GM23338 (cell line): ENCODE results near the gene ZNF879. TPM values are rescaled to one million over a fixed set of nuclear protein-coding genes. Genes with fewer than 3 reads are reported as not detected.

Experiments
- ATAC-seq: fragments of 200-7000 bp; cut with Tn5 transposase; 3 replicates; pipeline ENCODE4 v1.9.1; 2020
- DNase-seq: peaks from one replicate; pipeline ENCODE4 v3.0.0-alpha.2; 2015; ENCODE audit warnings: low spot score
- H2AFZ ChIP-seq: fragments of 200-600 bp; sonication (generic); 2 replicates; pipeline ENCODE4 v1.8.0; 2016; ENCODE audit warnings: antibody characterized with exemption, mild to moderate bottlenecking, moderate library complexity
- H3F3A ChIP-seq: fragments of 200-600 bp; sonication (generic); replicated peaks from 2 replicates; pipeline ENCODE4 v1.8.0; 2017; ENCODE audit warnings: antibody characterized with exemption, mixed run types, low read depth
- H3K27ac ChIP-seq: fragments of 200-600 bp; sonication (generic); 2 replicates; pipeline ENCODE4 v1.6.1; 2016; ENCODE audit warnings: low read depth
- H3K27me3 ChIP-seq: fragments of 200-600 bp; sonication (generic); 2 replicates; pipeline ENCODE4 v1.8.0; 2016; ENCODE audit warnings: mild to moderate bottlenecking, mixed run types, moderate library complexity; ENCODE audit not compliant: insufficient read depth
- H3K36me3 ChIP-seq: fragments of 200-600 bp; sonication (generic); 2 replicates; pipeline ENCODE4 v1.8.0; 2016; ENCODE audit warnings: mild to moderate bottlenecking; ENCODE audit not compliant: insufficient read depth
- H3K4me1 ChIP-seq: fragments of 200-600 bp; sonication (generic); 2 replicates; pipeline ENCODE4 v1.8.0; 2016; ENCODE audit warnings: mild to moderate bottlenecking, moderate library complexity; ENCODE audit not compliant: insufficient read depth
- H3K4me2 ChIP-seq: fragments of 200-600 bp; sonication (generic); 2 replicates; pipeline ENCODE4 v1.7.1; 2017; ENCODE audit warnings: mixed run types
- H3K4me3 ChIP-seq: fragments of 200-600 bp; sonication (generic); 2 replicates; pipeline ENCODE4 v1.6.1; 2016; ENCODE audit warnings: mixed run types
- H3K79me2 ChIP-seq: fragments of 200-600 bp; sonication (generic); replicated peaks from 2 replicates; pipeline ENCODE4 v1.8.0; 2017; ENCODE audit warnings: mild to moderate bottlenecking; ENCODE audit not compliant: insufficient read depth
- H3K9me2 ChIP-seq: fragments of 200-600 bp; sonication (generic); 2 replicates; pipeline ENCODE4 v1.8.0; 2017; ENCODE audit not compliant: insufficient read depth
- H4K20me1 ChIP-seq: fragments of 200-600 bp; sonication (generic); replicated peaks from 2 replicates; pipeline ENCODE4 v1.8.0; 2017; ENCODE audit warnings: mild to moderate bottlenecking; ENCODE audit not compliant: insufficient read depth
- H3K27ac Mint-ChIP-seq: 2 replicates; pipeline ENCODE4 v1.8.0; 2020; ENCODE audit warnings: inconsistent platforms, mild to moderate bottlenecking, moderate library complexity, mixed read lengths
- H3K27me3 Mint-ChIP-seq: 3 replicates; pipeline ENCODE4 v1.8.0; 2022; ENCODE audit warnings: low read depth, mild to moderate bottlenecking, moderate library complexity, mixed read lengths, inconsistent platforms; ENCODE audit not compliant: insufficient read depth, poor library complexity
- H3K36me3 Mint-ChIP-seq: 3 replicates; pipeline ENCODE4 v1.8.0; 2021; ENCODE audit warnings: low read depth, mild to moderate bottlenecking, inconsistent platforms, moderate library complexity, mixed read lengths
- H3K4me1 Mint-ChIP-seq: 3 replicates; pipeline ENCODE4 v1.8.0; 2020; ENCODE audit warnings: mild to moderate bottlenecking, inconsistent platforms, mixed read lengths
- H3K4me3 Mint-ChIP-seq: 3 replicates; pipeline ENCODE4 v1.8.0; 2021; ENCODE audit warnings: moderate library complexity, mild to moderate bottlenecking, inconsistent platforms, mixed read lengths
- H3K9me3 Mint-ChIP-seq: 3 replicates; pipeline ENCODE4 v1.8.0; 2020; ENCODE audit warnings: moderate library complexity, mild to moderate bottlenecking, inconsistent platforms, mixed read lengths
- EZH2 ChIP-seq: fragments of 200-600 bp; sonication (generic); IDR thresholded peaks from one replicate; pipeline ENCODE4 v1.8.0; 2017; ENCODE audit warnings: antibody characterized with exemption, mild to moderate bottlenecking, low read depth; ENCODE audit not compliant: unreplicated experiment
- EZH2phosphoT487 ChIP-seq: fragments of 200-600 bp; sonication (generic); IDR thresholded peaks from one replicate; pipeline ENCODE4 v1.8.1; 2018; ENCODE audit warnings: antibody characterized with exemption; ENCODE audit not compliant: unreplicated experiment
- JUNB ChIP-seq: IDR thresholded peaks from one replicate; pipeline ENCODE4 v1.6.1; 2016; ENCODE audit warnings: antibody characterized with exemption; ENCODE audit not compliant: unreplicated experiment
- REST ChIP-seq: IDR thresholded peaks from one replicate; pipeline ENCODE4 v1.6.1; 2018; ENCODE audit warnings: antibody characterized with exemption; ENCODE audit not compliant: unreplicated experiment
- ZNF114 ChIP-seq: fragments of 250-450 bp; sonication (Bioruptor Pico); IDR thresholded peaks from 2 replicates; pipeline ENCODE4 v1.5.0; 2020; ENCODE audit warnings: mild to moderate bottlenecking, moderate library complexity
- ZNF462 ChIP-seq: fragments of 250-450 bp; sonication (Bioruptor Pico); IDR thresholded peaks from 2 replicates; pipeline ENCODE4 v1.5.0; 2020; ENCODE audit warnings: mild to moderate bottlenecking, moderate library complexity
- polyA plus RNA-seq: library from polyadenylated mRNA; unstranded; fragments of >200 nt; fragmentation: Nextera tagmentation; extraction: Ambion mirVana; gene quantifications from 2 replicates; pipeline ENCODE4 v1.2.1, GENCODE V29; 2016
- total RNA-seq: library from RNA; depleted of rRNA; stranded (reverse); fragments of >200 nt; shearing (Covaris generic); gene quantifications from 2 replicates; pipeline ENCODE4 v1.2.3, GENCODE V29; 2014

Gene ZNF879
- total and polyA plus RNA-seq, 2 experiments from 2014 or later = 3.5 to 3.9 TPM

GRCh38 chr5:179006564-179006963, 17.0 kb upstream of the ZNF879 start:
- Mint-ChIP-seq H3K9me3 (peaks cover 84% of the 10 kb centered on the region), H3K36me3 (peaks cover 13% of the 10 kb centered on the region), H3K27me3 (peaks cover 3% of the 10 kb centered on the region), H3K4me3 (no peak overlapping the region), H3K27ac (no peak overlapping the region), H3K4me1 (no peaks in the 10 kb centered on the region)
- Histone ChIP-seq H3K4me1 (no peaks in the 10 kb centered on the region), H3K4me3 (no peak overlapping the region), H3K36me3 (no peaks in the 10 kb centered on the region; the same call in 1 of the 2 replicates), H3F3A (no peaks in the 10 kb centered on the region), H4K20me1 (no peaks in the 10 kb centered on the region), H3K27me3 (no peaks in the 10 kb centered on the region), H2AFZ (no peak overlapping the region), H3K9me2 (no peaks in the 10 kb centered on the region), H3K79me2 (no peaks in the 10 kb centered on the region), H3K27ac (no peak overlapping the region), H3K4me2 (no peak overlapping the region)
- no peak for TF ChIP-seq EZH2phosphoT487
- TF ChIP-seq ZNF114 (CRISPR knock-in tag) = no peak
- no peak for TF ChIP-seq JUNB
- no peak for TF ChIP-seq REST
- no peak for TF ChIP-seq EZH2
- no peak for TF ChIP-seq ZNF462 (CRISPR knock-in tag)
- no peak for ATAC-seq
- no peak for DNase-seq
